COLO829 (cell line): ENCODE data around the gene GAL.

Experiments
- DNase-seq: peaks from one replicate; pipeline ENCODE4 v3.0.0; 2012; ENCODE audit warnings: low spot score

The GAL gene

DNA sequence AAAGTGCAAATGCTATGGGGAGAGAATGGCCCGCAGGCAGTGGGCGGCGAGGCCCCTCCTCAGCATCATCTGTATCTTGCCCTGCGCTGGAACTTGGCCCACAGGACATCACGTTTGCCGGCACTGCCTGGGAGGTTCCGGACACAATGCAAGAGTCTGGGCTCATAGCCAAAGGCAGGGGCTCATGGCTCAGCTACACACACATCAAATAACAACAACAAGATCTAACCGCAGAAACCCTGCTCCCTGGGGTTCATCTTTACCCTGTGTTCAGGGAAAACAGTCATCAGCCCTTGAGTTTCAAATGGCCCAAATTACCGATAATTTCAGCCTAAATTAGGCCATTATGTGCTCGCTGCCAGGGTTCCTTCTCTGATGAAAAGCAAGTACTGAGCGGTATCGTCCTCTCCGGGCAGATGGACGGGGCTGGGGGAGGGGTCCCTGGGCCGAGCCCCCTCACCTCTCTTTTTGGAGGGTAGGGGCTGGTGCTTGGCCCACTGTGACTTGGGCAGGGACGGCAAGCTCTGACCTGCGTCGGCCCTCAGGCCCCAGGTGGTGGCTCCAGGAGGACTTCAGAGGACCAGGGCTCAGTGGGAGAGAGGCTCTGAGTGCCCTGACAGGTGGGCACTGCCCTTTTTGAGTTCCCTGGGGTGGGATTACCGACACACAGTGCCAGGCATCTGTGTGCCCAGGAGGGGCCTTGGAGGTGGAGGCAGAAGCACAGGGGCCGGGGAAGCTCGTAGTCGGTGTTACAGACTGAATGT lies 25.0 kb upstream of the GAL start:
- peak; percentile 94 for DNase-seq

DNA sequence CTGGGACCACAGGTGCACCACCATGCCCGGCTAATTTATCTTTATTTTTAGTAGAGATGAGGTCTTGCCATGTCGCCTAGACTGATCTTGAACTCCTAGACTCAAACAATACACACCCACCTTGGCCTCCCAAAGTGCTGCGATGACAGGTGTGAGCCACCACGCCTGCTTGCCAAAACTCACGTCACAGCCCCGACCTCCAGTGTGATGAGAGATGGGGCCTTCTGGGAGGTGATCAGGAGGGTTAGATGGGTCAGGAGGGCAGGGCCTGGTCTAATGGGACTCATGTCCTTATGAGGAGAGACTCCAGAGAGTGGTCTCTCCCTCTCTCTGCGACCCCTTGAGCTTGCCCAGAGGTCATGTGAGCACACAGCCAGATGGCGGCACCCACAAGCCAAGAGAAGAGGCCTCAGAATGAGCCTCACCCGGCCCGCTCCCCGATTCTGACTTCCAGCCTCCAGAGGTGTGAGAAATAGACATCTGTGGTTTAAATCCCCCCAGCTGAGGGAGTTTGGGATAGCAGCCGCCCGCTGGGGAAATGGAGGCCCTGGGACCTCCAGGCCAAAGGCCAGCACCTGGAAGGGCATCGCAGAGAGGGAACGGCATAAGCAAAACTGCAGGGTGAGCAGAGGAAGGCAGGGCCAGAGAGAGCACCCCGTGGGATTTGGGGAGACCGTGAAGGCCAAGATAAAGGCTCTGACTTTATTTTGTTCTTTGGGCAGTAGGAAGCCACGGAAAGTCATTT lies 24.1 kb upstream of the GAL start:
- no peak for DNase-seq

- DNase-seq, result no peak
Observed at GRCh38 chr11:68661014-68661413, 23.3 kb upstream of the GAL start.

DNA sequence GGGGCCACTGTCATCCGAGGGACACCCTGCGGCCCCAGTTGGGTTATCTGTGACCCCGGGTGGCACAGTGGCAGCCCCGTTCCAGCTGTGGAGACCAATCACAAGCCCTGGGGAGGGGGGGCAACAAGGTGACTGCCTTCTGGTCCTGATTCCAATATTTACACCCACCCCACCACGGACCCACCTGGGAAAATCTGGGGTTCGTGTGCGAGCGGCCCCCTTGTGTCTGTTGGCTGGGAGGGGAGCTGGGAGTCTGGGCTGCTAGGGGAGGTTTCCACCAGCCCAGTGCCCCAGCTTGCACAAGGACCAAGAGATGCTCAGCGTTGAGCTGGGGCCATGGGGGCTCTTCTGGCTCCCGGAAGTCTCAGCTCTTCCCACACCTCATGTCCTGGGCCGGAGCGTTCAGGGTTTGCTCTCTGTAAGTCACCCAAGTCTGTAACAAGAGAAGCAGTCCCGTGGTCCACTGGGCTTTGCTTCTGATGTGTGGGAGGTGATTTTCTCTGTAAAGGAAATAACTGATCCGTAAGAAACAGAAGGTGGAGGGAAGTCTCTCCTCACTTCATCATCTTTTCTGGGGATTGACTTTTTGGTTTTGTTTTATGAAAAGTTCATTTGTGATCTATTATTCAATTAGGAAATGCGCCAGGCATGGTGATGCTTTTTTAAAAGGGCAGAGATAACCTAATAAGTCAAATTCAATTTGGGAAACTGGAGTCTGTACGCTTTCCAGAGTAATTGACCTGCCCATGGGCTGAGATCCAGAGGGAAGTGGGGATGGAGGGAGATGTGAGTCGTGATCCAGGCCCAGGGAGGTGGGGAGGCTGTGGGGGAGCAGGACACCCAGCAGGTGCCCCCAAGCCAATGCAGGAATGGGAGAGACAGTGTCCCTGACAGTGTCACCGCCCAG lies 22.4 kb upstream of the GAL start:
- DNase-seq, result no peak

DNA sequence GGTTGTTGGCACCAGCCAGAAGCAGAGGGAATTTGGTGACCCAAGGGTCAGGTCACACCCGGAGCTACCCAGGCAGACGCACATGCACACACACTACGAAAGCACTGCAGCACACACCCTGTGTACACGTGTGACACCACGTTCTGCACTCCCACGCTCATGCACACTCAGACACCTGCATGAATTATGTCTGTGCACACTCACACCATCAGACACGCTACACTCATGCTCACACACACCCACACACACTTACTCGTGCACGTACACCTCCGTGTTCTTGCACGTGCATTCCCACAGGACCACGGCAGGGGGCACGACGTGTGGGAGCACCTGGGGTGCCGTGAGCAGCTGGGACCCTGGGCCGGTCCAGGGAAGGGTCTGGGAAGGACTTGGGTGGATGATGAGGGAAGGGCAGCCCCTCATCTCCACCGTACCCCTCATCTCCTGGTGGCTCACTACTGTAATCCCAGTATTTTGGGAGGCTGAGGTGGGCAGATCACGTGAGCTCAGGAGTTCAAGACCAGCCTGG lies 20.8 kb upstream of the GAL start:
- no peak for DNase-seq

- no peak for DNase-seq
Observed at GRCh38 chr11:68664141-68664540, 20.2 kb upstream of the GAL start.

DNA sequence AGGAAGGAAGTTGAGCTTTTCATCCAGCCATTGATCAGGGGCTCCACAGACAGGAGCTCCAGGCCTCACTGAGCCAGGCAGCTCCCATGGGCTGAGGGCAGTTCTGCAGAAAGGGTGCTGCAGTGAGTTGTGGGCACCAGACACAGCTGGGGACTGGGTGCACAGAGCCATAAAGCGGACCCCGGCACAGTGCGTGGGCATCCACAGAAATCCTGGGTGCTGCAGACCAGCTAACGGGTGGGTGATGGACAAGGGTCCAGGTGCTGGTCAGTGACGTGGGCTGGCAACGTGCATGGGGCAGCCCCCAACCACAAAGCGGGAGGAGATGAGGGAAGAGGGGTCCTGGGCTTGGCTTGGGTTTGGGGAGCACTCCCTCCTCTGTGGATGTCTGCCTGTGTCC lies 19.4 kb upstream of the GAL start:
- DNase-seq, result no peak

DNA sequence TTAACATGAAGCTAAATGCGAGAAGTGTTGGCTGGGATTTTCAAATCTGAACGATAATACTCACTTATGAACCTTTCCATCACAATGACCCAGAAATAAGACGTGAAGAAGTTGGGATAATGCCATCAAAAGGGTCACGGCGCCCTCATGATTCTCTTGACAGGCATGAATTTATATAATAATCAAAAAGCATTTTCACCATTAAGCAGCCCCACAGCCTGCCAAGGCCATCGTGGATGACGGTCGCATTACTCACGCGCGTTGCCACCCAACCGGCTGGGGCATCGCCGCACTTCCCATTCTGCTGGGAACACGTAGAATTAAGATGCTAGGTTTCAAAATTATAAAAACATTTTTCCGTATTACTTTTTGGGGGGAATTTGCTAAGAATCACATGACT lies 18.9 kb upstream of the GAL start:
- DNase-seq, result no peak

DNA sequence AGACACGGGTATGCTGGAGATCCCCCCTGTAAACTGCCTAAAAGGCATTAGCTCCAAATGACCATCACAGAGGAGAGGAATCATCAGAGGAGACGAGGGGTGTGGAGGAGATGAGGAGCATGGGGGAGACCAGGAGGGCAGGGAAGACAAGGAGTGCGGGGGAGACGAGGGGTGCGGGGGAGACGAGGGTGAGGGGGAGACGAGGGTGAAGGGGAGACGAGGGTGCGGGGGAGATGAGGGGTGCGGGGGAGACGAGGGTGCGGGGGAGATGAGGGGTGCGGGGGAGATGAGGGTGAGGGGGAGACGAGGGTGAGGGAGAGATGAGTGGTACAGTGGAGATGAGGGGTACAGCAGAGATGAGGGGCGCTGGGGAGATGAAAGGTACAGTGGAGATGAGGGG lies 17.5 kb upstream of the GAL start:
- DNase-seq, result no peak

- DNase-seq, result no peak
Observed at GRCh38 chr11:68667511-68668500, 16.5 kb upstream of the GAL start.

- no peak for DNase-seq
Observed at GRCh38 chr11:68669301-68670090, 14.8 kb upstream of the GAL start.

- DNase-seq, result no peak
Observed at GRCh38 chr11:68670208-68670992, 13.9 kb upstream of the GAL start.

DNA sequence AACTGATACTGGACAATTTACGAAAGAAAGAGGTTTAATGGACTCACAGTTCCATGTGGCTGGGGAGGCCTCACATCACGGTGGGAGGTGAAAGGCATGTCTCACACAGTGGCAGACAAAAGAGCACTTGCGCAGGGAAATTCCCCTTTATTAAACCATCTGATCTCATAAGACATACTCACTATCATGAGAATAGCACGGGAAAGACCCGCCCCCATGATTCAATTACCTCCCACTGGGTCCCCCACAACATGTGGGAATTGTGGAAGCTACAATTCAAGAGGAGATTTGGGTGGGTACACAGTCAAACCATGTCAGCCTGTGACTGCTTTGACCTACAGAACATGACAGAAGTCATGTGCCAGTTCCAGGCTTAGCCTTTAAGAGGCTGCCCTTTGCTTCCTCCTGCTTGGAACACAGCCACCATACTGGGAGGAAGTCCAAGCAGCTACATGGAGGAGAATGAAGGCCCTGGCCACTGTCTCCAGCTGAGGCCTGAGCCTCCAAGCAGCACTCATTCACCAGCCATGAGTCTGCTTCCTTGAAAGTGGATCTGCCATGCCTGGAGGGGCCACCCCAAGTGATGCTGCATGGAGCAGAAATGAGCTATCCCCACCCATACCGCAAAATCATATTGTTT lies 10.9 kb upstream of the GAL start:
- no peak for DNase-seq

DNA sequence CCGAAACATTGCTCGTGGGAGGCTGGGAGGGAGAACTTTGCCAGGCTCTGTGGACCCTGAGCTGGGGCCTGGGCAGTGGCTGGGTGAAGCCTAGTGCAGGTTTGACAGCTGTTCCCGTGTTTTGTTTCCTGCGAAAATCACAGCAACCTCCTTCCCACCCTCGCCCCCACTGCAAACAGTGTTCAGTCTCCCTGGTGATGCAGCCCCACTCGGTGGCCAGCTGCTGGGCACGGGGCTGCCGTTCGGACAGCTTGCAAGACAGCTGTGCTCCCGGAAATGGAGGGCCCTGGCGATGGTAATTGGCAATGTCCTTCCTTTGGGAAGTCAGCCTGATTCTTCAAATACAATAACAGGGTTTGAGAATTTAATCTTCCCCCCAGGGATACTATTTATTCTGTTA lies 10.4 kb upstream of the GAL start:
- DNase-seq, result no peak

DNA sequence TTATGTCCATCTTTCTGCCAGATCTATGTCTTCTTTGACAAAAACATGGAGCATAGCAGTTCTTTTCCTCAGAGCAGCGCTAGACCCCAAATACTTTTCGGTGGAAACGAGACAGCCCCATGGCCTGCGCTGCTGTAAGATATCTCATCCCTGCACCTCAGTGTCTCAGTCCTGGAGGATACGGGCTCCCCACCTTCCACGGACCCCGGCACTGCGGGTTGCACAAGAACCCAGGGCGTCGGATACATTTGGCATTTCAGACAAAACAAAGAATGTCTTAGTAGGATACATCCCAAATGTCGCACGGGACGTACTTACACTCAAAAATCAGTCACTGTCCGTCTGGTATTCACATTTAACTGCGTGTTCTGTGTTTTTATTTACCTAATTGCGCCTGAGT lies 9.9 kb upstream of the GAL start:
- no peak for DNase-seq

DNA sequence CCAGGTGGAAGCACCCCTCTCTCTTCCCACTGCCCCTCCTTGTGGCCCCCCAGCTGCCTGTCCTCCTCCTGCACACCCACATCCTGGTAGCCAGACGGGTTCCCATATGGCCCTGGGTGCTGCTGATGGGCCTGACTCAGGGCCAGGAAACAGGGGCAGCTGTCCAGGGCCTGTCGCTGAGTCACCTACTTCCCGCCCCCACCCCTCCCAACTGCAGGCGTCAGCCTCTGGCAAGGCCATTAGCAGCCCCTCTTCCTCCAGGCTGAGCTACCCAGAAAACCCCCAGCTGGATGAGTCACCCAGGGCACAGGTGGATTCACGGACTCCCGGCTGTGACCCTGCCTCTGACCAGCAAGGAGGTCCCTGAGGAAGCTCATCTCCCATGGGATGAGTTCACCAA lies 6.9 kb upstream of the GAL start:
- DNase-seq, result peak; percentile 17

DNA sequence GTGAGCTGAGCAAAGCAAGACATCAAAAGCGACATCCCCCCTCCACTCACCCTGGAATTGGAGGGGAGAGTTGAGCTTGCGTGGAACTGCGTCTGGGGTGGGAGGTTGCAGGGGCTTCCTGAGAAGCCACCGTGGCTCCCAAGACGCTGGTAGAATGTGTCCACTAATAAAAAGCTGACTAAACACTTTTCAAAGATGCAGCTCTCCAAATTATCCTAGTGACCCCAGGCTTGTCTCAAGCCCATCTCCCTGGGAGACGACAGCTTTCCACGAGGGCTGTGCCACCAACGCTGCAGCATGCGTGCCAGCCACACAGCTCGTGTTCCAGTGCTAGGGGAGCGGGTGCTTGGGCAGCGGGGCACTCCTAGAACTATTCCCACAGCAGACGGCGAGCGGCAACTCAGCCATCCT lies 6.3 kb upstream of the GAL start:
- DNase-seq, result no peak

DNA sequence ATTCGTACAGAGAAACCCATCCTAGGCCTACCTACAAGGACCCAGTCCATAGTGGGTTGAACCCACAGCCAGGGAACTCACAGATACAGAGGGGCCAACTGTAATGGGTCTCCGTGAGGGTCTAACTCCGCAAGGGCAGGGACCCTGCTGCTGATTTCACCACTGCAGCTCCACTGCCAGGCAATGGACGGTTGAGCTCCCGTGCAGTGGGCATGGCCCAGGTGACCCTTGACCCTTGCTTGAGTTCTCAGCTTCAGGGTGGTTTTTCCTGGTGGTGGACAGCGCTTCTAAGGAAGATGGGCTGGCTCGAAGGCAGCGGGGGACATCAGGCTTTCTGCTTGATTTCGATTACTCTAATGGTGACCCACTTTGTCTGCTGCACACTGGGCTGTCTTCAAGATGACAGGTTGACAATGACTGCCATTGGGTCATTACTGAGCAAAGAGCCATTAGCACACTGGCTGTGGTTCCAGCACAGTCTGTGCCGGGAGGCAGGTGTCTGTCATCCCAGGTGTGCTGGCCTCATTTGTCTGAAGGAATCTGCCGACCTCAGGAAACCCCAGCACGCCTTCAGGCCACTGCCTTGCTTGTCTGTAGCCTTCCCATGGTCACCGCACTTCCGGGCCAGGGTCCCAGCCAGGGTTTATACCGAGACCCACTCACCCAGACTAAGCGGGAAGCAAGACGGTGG lies 3.7 kb upstream of the GAL start:
- DNase-seq, result no peak
